Mucosa of descending colon (tissue), 3 donors: ENCODE measurements around the gene TLE4. TPM values are rescaled to one million over a fixed set of nuclear protein-coding genes. Genes with fewer than 3 reads are reported as not detected.

Source experiments
- ATAC-seq: fragments of 200-7000 bp; cut with Tn5 transposase; one replicate; pipeline ENCODE4 v1.9.1; 2020; ENCODE audit warnings: mild to moderate bottlenecking, moderate library complexity
- DNase-seq, 3 donors: peaks; one replicate each; pipeline ENCODE4 v3.0.0-alpha.2; 2020
- H3K36me3 ChIP-seq: fragments of 200-600 bp; one replicate; pipeline ENCODE4 v1.8.0; 2021; ENCODE audit warnings: low read depth, mild to moderate bottlenecking
- H3K4me1 ChIP-seq: fragments of 200-600 bp; one replicate; pipeline ENCODE4 v1.8.0; 2021; ENCODE audit warnings: low read depth, mild to moderate bottlenecking
- H3K4me3 ChIP-seq: fragments of 200-600 bp; one replicate; pipeline ENCODE4 v1.8.0; 2021; ENCODE audit warnings: mild to moderate bottlenecking
- H3K9me3 ChIP-seq: fragments of 200-600 bp; one replicate; pipeline ENCODE4 v1.8.0; 2021; ENCODE audit warnings: mild to moderate bottlenecking
- intact Hi-C, 2 donors: fragments of 100-400 bp; cut with DNase I in 1 of 2; cut with micrococcal nuclease in 1 of 2; formaldehyde crosslinking; loops; one replicate each; pipeline versions ENCODE4 v1.11.0 to v1.11.1; 2022; cut with DNase I, micrococcal nuclease
- total RNA-seq, 3 donors: library from RNA; stranded (reverse); fragmentation: NEBNext Ultra II Directional in 2 of 3; extraction: Animal tissue kit (Norgen Biotek cat#: 25700) in 2 of 3; gene quantifications; one replicate each; pipeline versions ENCODE4 v1.2.1 to v1.2.4, GENCODE V29; 2021 to 2023
- TF ChIP-seq, protein P1 (sequence below): fragments of 200-600 bp; IDR thresholded peaks from one replicate; pipeline ENCODE4 v1.8.0; 2022; ENCODE audit warnings: antibody characterized with exemption, mild to moderate bottlenecking
- donor health status: DM: no; HTN: no; CAD: no; lungs with moderate emphysema.
- donor health status: DM: no; HTN: no; CAD: no.
- donor health status: DM: no; HTN: yes; CAD: no.

The TLE4 gene
- total RNA-seq, 3 donors from 2014 or later = 23.9 to 38.4 (median 29.8) TPM

DNA sequence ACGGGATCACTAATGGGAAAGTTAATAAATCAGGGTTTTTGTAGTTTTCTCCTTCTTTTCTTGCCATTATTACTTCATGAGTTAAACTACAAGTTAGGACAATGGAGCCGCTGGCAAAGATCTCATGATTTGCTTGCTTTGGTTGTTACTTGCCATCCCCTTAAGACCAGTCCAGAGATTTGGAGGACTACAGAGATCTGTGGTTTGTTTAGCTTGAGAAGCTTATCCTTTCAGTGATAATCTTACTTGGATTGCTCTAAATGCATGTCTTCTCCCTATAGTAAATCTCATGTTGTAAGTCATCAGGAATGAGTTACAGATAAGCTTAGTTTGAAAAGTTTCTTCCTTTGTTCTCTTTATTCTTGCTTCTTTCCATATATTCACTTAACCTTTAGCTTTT is 70.9 kb downstream of the TLE4 start:
- Histone ChIP-seq H3K4me1 (no peaks in the 10 kb centered on the region), H3K36me3 (no peaks in the 10 kb centered on the region), H3K9me3 (no peaks in the 10 kb centered on the region), H3K4me3 (no peak overlapping the region)
- no peak for DNase-seq
- ATAC-seq = no peak
- TF ChIP-seq, protein P1, sequence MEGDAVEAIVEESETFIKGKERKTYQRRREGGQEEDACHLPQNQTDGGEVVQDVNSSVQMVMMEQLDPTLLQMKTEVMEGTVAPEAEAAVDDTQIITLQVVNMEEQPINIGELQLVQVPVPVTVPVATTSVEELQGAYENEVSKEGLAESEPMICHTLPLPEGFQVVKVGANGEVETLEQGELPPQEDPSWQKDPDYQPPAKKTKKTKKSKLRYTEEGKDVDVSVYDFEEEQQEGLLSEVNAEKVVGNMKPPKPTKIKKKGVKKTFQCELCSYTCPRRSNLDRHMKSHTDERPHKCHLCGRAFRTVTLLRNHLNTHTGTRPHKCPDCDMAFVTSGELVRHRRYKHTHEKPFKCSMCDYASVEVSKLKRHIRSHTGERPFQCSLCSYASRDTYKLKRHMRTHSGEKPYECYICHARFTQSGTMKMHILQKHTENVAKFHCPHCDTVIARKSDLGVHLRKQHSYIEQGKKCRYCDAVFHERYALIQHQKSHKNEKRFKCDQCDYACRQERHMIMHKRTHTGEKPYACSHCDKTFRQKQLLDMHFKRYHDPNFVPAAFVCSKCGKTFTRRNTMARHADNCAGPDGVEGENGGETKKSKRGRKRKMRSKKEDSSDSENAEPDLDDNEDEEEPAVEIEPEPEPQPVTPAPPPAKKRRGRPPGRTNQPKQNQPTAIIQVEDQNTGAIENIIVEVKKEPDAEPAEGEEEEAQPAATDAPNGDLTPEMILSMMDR = no peak
- intact Hi-C loops = no loop called here

DNA sequence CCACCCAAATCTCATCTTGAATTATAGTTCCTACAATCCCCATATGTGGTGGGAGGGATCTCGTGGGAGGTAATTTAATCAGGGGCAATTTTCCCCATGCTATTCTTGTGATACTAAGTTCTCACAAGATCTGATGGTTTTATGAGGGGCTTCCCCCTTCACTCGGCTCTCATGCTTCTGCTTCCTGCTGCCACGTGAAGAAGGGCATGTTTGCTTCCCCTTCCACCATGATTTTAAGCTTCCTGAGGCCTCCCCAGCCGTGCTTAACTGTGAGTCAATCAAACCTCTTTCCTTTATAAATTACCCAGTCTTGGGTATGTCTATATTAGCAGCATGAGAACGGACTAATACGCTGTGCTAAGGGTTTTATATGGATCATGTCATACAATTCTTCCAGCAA is 72.3 kb downstream of the TLE4 start:
- ATAC-seq (no peak), DNase-seq (no peak)
- TF ChIP-seq, protein P1 = no peak
- Histone ChIP-seq H3K36me3 (no peaks in the 10 kb centered on the region), H3K9me3 (no peaks in the 10 kb centered on the region), H3K4me1 (no peaks in the 10 kb centered on the region), H3K4me3 (no peak overlapping the region)
- intact Hi-C loops = no loop called here

DNA sequence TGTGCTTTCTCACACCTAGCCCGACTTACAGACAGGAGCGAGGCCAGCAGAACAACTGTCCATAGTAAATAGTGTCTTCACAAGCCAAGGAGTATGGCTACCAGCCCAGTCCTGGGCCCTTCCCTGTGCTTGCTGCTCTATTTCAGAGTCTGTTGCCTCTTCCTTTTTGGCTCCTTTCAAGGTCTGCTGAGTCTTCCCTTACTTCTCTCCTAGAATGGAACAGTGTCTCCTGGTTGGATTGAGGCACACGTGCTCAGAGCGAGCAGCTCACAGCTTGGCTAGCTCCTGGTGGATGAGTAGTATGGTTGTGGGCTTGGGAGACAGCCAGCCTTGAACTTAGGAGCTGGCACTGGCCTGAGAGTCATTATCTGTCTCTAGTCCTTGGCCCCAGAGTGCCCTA is 72.8 kb downstream of the TLE4 start:
- no peak overlapping the region for H3K4me3 ChIP-seq
- TF ChIP-seq, protein P1 = no peak
- no peak for DNase-seq
- H3K4me1 ChIP-seq = no peaks in the 10 kb centered on the region
- H3K36me3 ChIP-seq = no peaks in the 10 kb centered on the region
- H3K9me3 ChIP-seq = no peaks in the 10 kb centered on the region
- no peak for ATAC-seq
- intact Hi-C loops = no loop called here

DNA sequence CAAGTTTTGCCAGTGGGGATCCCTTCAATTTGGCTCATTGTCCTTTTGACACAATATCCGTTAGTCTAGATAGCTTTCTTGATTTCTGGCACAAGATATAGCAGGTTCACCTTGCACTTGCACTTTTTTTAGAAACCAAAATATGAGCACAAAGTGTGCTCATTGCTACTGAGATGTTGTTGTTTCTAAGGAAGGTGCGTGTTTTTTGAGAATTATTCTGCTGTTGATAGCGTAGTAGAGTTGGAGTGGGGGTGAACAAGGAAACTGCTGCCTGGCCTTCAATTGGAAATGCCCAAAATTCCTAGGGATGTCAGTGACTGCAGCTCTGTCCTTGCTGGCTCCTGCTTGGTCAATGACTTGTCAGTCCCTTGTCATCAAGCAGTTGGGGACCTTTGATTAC is 73.3 kb downstream of the TLE4 start:
- TF ChIP-seq, protein P1 = no peak
- H3K4me3 ChIP-seq = no peak overlapping the region
- no peak for DNase-seq

DNA sequence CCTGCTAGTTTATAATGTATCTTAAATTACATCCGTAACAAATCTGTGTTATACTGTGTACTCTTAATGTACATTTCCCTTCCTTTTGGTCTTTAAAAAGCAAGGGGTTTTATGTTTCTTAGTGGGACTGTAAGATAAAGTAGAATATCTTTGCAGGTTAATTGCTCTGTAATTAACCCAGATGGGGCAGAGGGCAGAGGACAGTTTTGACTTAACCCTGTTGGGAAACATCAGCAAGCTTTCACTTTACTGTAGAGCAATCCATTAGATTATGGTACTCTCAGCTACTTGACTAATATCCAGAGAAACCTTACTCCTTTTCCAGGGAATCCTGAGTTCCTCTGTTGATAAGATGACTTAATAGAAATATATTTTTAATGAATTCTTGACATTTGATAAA is 74.3 kb downstream of the TLE4 start:
- DNase-seq (no peak), ATAC-seq (no peak)
- Histone ChIP-seq H3K4me3 (no peak overlapping the region), H3K9me3 (no peaks in the 10 kb centered on the region), H3K4me1 (no peaks in the 10 kb centered on the region), H3K36me3 (no peaks in the 10 kb centered on the region)
- intact Hi-C loops = no loop called here
- TF ChIP-seq, protein P1 = no peak

More for the DNA sequence above, 73.3 kb downstream of the TLE4 start:
- Histone ChIP-seq H3K4me1 (no peaks in the 10 kb centered on the region), H3K9me3 (no peaks in the 10 kb centered on the region), H3K36me3 (no peaks in the 10 kb centered on the region)
- intact Hi-C loops = no loop called here
- ATAC-seq = no peak

DNA sequence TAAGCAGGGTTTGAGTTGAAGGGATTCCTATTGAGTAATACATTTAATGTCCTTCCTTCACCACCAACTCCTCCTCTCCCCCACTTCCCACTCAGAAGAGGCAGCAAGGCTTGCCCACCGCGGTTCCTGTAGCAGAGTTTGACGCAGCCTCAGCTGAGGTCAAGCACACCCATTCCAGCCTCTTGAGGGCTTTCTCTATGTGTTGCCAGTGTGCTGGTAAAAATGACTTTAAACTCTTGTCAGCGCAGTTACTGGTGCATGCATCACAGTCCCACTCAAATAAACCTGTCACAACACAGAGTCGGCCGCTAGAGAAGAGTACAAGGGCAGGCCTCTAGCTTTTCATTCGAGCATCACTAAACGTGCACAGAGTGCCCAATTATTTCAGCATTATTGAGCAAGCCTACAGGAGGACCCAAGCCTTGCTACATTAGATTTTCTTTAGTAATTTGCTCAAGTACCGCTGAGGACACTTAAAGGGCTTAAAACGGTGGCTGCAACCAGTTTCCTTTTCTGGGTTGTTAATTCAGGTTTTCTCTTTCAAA is 79.6 kb downstream of the TLE4 start:
- intact Hi-C loops = no loop called here
- no peaks in the 10 kb centered on the region for H3K4me1 ChIP-seq
- H3K4me3 ChIP-seq = no peak overlapping the region
- H3K36me3 ChIP-seq = no peaks in the 10 kb centered on the region
- no peak for ATAC-seq
- DNase-seq = no peak
- no peaks in the 10 kb centered on the region for H3K9me3 ChIP-seq
- TF ChIP-seq, protein P1 = no peak
